ENCODE results near the gene HBEGF.

HBEGF gene, protein sequence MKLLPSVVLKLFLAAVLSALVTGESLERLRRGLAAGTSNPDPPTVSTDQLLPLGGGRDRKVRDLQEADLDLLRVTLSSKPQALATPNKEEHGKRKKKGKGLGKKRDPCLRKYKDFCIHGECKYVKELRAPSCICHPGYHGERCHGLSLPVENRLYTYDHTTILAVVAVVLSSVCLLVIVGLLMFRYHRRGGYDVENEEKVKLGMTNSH

DNA sequence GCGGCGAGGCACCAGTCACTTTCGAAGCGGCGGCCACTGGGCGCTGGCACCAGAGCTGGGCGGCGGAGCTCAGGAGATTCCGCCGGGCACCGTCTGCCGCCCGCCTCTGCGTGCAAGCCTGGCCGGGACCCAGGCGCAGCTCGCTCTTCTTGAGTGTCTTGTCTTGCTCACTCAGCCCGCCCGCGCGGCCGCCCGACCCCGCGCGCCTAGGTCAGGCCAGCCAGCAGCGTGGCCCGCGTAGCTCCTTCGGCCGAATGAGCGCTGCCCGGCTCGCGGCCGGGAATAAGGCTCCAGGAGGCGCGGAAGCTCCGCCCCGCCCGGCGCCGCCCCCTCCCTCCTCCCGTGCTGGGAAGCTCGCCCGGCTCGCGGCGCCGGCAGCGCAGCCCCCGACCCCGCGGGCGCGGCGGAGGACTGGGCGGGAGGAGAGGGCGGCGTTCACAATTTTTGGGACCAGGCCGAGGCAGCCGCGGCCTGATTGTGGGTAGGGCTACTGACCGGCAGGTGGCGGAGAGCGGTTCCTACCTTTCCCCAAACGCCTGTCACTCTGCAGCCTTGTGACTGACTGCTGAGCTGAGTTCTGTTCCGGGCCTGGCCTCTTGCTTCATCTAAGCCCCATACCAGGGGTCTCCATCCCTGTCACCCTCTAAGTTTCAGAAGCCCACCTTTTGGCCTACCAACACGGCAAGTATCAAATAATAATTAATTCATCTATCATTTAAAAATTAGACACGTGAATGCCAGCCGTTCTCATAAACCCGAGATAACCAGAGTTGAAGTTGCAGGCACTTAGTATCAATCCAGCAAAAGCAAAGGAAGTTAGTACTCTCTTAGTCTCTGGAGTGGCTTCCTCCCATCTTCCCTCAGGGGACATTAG is at the start of gene HBEGF:
TSS of gene HBEGF (minus strand) at position 256 of the 874 bp plus-strand sequence. CDS start 275 bp downstream, outside the sequence.
- DNase-seq (peak; percentile 57), ATAC-seq (peak; percentile 41)

DNA sequence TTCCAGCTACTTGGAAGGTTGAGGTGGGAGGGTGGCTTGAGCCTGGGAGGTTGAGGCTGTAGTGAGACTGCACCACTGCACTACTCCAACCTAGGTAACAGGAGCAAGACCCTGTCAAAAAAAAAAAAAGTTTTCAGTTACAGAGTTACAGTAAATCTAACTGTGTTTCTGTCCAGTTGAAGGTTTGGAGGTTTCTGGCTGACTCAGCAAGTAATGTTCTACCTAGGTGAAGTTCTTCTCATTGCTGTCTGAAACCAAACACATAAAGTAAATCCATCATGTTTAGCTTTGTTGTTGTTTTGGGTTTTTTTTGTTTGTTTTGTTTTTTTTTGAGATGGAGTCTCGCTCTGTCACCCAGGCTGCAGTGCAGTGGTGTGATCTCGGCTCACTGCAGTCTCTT is 47.3 kb upstream of the HBEGF start:
- no peak for ATAC-seq
- DNase-seq, result no peak

DNA sequence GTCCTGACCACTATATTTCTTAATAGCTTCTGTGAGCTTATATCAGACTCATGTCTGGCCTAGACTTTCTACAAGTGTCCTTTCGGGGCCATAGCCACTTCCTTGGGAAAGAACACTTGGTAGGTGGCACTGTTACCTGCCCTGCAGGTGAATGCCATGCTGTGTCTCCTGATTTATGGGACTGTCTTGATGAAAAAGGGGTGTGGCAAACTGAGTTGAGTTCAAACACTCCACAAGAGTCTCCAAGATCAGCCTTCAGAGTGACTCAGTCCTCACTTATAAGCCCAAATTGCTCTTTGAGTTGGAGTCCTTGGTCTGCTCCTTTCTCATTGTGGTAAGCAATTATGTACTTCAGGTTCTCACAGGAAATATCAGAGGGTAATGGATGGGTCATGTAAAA is 45.3 kb upstream of the HBEGF start:
- DNase-seq (no peak), ATAC-seq (no peak)

DNA sequence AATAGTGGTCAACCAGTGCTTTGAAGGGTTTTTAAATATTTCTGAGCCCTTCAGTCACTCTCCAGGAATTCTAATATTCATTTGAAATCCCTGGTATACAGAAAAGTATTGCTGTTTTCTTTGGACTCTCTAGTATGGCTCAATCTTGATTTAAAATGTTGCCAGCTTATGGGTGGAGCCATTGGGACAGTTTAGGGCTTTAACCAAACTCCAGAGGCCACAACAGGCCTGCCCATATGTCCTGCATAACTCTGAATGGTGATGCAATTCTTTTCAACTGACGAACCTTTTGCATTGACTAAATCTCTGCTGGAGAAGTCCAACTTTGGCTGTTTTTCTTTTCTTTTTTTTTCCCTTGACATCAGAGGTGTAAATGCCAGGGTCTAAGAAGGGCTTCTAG is 44.9 kb upstream of the HBEGF start:
- no peak for ATAC-seq
- no peak for DNase-seq

DNA sequence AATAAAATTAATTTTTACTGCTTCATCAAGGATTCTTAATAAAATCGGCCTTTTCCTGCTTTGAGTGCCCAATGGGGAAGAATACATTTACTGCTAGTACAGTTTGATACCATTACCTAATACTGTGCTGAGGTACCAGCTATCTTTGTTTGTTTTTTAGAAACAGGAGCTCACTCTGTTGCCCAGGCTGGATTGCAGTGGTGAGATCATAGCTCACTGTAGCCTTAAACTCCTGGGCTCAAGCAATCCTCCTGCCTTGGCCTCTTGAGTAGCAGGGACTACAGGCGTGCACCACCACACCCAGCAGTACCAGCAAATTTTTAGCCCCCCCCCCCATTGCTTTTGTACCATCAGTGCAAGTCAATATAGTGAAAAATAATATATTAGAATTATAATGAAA is 41.6 kb upstream of the HBEGF start:
- ATAC-seq (no peak), DNase-seq (no peak)

DNA sequence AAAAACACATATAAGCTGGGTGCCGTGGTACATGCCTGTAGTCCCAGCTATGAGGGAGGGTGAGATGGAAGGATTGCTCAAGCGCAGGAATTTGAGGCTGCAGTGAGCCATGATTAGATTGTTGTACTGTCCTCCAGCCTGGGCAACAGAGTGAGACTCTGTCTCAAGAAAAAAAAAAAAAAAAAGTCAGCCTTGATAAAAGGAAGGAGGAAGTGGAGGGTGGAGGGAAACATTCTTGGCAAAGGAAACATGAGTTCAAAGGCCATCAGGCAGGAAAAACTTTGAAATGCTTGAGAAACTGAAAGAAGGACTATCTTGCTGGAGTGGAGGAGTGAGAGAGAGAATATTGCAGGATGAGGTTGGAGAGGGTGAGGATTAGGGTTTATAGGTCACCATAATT is 36.9 kb upstream of the HBEGF start:
- no peak for DNase-seq
- ATAC-seq, result no peak

DNA sequence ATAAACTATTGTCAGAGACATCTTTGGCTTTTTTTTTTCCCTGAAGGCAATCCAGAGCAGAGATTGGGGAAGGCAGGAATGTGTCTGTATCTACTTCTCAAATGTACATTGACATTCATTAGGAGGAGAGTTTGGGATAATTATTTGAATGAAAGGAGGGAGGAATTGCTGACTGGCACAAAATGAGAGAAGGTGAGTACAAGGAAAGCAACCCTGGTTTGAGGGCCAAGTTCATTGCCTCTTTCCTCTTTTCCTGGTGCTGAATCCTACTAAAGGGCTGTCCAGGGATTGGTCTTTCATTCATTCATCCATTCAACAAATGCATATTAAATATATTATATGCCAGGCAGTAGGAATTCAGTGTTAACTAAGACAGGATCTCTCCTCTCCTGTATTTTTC is 36.5 kb upstream of the HBEGF start:
- no peak for DNase-seq
- ATAC-seq, result no peak

DNA sequence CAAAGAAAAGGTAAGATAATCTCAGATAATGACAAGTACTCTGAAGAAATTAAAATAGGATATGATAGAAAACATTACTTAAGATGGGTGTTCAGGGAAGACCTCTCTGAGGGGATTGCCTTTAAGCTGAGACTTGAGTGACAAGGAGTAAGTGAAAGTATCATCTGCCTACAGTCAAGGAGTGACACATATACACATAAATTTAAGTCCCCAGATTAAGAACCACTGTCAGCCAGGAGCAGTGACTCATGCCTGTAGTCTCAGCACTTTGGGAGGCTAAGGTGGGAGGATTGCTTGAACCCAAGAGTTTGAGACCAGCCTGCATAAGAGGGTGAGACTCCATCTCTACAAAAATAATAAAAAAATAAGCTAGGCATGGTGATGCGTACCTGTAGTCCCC is 35.6 kb upstream of the HBEGF start:
- DNase-seq (no peak), ATAC-seq (peak; percentile 96)

DNA sequence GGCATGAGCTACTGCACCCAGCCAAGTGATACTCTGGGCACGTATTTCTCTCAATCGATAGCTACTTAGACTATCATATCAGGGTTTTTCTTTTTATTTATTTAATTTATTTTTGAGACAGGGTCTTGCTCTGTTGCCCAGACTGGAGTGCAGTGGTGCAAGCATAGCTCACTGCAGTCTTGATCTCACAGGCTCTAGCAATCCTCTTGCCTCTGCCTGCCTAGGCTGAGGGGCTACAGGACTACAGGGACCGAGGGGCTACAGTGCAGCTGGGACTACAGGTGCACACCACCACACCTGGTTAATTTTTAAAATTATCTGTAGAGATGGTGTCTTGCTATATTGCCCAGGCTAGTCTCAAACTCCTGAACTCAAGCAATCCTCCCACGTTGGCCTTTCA is 34.9 kb upstream of the HBEGF start:
- DNase-seq, result no peak

DNA sequence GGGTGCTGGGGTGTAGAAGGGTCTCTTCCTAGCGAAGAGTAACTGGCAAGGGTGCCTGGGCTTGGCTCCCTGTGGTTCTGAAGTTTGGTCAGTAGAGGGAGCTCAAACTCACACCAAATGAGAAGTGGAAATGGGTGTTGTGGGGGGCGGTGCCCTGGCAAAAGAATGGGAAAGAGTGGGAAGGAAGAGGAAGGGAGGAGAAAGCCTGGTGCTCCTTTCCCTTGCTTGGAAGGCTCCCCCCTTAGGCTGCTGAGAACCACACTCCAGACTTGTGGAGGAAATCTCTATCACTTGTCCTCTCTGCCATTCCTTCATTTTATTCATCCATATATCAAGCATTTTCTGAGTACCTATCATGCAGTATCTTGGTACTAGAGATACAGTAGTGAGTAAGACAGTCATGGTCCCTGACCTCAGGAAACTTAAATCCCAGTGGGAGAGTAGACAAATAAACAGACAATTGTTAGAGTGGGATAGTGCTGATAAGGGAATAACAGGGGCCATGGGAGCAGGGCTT is 26.6 kb upstream of the HBEGF start:
- peak; percentile 45 for ATAC-seq
- DNase-seq, result peak; percentile 52

More for the DNA sequence above, 34.9 kb upstream of the HBEGF start:
- no peak for ATAC-seq

DNA sequence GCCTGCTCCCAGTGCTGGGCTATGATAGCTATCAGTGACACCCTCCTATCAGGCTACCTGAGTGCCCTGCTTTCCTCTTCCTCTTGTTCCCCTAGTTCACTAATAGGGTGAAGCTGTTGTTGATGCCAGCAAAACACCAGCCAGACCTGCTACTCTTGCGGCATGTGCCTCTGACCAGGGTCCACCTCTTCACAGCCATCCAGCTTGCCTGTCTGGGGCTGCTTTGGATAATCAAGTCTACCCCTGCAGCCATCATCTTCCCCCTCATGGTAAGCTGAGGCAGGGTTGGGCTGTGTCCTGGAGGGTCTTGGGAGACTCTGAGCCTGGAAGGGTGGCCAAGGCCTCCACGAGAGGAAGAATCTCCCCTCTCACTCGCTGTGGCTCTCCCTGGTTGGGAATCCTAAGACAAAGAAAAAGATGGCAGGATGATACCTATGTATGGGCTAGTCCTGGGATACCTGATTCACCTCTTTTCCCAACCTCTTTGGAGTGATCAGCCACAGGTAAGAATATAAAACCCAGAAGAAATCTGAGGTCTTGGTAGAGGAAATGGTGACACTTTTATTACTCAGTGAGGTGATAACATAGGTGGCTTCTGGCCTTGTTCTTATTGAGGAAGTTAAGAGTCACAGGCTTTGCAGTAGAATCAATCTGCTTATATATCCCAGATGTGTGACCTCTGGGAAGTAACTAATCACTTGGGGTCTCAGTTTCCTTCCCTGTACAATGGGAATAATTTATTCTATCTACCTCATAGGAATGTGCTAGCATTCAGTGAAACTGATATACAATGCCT is 25.2 kb upstream of the HBEGF start:
- DNase-seq (no peak), ATAC-seq (no peak)

DNA sequence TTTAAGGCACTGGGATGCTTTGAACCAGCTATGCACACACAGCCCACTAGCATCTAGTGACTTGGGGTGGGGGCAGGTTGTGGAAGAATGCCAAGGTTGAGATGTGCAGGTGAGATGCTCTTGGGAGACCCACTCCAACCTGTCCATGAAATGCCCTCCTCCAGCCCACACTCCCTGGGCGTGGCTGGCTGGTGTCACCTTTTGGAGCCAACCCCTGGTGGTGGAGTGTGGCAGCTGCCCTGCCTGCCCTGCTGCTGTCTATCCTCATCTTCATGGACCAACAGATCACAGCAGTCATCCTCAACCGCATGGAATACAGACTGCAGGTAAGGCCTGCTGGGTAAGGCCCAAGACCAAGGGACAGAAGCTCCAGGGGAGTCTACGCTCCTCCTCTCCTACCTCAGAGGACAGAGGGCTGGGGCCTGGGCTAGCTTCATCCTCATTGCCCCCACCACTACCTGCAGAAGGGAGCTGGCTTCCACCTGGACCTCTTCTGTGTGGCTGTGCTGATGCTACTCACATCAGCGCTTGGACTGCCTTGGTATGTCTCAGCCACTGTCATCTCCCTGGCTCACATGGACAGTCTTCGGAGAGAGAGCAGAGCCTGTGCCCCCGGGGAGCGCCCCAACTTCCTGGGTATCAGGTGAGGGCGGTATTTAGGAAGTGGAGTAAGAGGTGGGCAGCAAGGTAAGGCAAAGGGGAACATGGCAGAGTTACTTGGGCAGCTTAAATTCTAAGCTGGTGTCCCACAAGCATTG is 21.0 kb upstream of the HBEGF start:
- DNase-seq (no peak), ATAC-seq (no peak)

DNA sequence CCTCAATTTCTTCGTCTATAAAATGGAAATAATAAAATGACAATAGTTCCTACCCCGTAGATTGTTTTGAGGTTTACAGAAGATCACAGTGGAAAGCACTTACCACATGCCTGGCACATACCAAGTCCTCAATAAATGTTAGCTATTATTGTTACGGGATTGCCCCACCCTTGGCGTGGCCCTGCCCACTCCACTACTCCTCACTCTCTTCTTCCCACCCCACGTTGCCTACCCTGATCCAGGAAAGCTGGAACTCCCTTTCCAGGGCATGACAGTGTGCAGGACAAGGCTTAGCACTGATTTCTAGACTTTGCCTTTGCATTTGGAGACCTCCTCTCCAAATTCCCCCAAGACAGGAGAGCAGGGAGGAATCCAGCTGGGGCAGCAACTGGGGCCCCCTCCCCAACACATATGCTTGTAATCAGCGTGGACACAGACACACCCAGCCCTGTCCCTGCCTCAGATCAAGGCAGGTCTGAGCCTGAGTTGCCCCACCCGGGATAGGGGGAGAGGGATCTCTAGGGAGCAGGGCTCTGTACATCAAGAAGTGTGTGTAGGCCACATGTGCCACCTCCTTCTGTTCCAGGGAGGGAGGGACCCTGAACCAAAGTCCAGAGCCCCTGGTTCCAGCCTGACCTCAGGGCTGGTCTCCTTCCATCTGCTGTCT is 20.3 kb upstream of the HBEGF start:
- no peak for ATAC-seq
- no peak for DNase-seq

DNA sequence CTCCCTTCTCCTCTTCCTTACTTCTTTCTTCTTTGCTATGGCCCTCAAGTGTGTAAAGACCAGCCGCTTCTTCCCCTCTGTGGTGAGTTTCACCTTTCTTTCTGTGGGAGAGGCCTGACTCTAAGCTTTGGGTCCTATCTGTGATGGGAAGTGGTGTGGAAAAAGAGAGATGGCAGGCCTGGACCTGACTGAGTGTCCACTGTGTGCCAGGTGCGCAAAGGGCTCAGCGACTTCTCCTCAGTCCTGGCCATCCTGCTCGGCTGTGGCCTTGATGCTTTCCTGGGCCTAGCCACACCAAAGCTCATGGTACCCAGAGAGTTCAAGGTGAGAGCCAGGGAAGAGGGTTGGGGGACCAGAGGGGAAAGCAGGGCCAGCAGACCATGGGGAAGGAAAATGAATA is 19.5 kb upstream of the HBEGF start:
- DNase-seq (no peak), ATAC-seq (no peak)

DNA sequence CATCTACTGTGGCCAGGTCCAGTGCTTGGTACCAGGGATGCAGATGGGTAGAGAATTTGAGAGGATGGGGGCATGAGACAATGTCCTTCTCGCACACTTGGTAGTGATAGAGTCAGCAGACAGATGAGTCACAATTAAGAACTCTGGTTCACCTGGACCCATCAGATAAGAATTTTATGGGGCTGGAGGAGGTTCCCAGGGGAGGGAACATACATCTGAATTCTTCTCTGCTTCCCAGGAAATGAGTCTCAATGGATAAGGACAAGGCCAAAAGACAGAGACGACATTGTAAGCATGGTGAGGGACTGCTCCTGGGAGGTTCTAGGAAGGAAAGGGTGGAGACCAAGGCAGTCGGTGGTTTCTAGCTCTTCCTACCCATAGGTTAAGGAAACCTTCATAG is 18.9 kb upstream of the HBEGF start:
- no peak for DNase-seq
- no peak for ATAC-seq

DNA sequence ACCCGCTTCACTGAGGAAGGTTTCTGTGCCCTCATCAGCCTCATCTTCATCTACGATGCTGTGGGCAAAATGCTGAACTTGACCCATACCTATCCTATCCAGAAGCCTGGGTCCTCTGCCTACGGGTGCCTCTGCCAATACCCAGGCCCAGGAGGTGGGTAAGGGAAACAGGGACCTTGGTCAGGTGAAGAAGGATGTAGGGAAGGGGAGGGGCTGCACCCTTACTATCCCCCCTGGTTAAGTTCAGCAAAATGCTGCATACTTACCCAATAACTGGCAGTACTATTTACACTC is 18.0 kb upstream of the HBEGF start:
- no peak for ATAC-seq
- DNase-seq, result no peak

DNA sequence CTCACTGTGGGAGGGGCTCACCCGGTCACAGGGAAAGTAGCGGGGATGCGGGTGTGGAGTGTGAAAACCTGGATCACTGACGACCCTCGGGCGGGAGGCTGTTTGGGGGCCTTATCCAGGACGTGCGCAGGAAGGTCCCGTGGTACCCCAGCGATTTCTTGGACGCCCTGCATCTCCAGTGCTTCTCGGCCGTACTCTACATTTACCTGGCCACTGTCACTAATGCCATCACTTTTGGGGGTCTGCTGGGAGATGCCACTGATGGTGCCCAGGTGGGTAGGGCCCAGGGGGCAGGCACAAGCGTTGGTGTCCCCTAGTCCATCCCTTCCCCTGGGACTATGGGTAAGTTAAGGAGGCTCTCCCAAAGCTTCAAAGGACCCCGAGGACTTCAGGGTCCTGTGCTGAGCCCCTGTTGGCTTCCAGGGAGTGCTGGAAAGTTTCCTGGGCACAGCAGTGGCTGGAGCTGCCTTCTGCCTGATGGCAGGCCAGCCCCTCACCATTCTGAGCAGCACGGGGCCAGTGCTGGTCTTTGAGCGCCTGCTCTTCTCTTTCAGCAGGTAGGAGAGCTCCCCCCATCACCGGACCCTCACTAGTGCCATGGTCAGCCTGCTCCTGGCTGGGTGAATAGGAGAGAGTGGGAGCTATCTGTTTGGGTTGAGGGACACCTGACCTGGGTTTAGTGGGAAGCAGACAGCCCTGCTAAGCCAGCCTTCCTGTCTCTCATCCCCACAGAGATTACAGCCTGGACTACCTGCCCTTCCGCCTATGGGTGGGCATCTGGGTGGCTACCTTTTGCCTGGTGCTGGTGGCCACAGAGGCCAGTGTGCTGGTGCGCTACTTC is 17.4 kb upstream of the HBEGF start:
- ATAC-seq (no peak), DNase-seq (no peak)

DNA sequence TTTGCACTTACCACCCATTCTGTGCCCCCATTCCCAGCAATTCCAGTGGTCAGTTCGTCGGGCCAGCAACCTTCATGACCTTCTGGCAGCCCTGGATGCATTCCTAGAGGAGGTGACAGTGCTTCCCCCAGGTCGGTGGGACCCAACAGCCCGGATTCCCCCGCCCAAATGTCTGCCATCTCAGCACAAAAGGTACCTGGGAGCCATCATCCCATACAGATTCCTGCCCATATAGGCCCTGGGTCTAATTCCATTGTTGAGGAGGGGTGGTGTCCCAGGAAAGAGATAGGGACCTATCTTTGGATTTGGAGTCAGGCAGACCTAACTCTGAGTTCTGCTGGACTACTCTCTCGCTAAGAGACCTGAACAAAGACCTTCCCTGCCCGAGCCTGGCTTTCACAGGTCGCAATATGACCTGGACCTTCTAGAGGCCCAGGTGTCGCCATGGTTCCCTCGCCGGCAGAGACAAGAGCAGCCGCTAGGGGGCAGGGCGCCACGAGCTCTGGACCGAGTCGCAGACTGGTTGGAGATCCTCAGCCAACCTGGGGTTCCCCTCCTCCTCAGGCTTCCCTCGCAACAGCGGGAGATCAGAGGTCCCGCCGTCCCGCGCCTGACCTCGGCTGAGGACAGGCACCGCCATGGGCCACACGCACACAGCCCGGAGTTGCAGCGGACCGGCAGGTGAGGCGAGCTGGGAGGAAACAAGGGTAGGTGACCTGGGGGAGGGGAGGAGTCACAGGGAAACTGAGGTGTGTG is 16.6 kb upstream of the HBEGF start:
- ATAC-seq (peak; percentile 86), DNase-seq (peak; percentile 91)

DNA sequence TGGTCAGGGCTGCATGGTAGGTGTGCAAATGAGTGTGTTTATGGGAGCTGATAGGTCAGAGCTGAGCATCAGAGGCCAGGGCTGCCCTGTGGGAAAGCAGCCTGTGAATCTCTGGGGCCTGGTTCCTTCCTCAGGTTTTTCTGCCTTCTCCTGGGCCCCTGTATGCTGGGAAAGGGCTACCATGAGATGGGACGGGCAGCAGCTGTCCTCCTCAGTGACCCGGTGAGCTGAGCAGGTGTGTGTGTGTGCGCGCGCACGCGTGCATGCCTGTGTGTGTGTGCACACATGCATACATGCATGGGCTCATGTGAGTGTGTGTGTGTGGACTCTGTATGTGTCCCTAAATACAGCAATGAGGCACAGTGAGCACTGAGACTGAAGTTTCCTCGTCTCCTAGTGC is 15.9 kb upstream of the HBEGF start:
- DNase-seq (no peak), ATAC-seq (no peak)

DNA sequence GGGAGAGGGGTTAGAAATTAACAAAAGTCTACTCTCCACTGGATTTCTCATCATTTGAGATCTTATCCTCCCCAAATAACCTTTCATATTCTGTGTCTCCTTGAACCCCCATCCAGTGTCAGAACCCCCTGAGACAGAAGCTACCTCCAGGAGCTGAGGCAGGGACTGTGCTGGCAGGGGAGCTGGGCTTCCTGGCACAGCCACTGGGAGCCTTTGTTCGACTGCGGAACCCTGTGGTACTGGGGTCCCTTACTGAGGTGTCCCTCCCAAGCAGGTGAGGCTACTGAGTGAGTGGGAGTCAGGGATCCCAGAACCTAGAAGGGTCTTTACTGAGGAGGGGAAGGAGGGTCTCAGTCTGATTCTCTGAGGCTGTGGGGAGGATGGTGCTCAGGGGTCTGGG is 15.5 kb upstream of the HBEGF start:
- ATAC-seq, result no peak
- DNase-seq, result no peak
